ENCODE data around the gene CACFD1. TPM values are rescaled to one million over a fixed set of nuclear protein-coding genes. Genes with fewer than 3 reads are reported as not detected.

Gene CACFD1
- total and polyA plus RNA-seq, 9 of the 15 experiments (the other 6 are each of a cell fraction or from before 2014, with no cell fraction given): 0.11 to 1.4 (median 1.1) TPM; not detected in 2

- TF ChIP-seq FOXM1 (IDR thresholded peaks at IDR 0.05; ENCODE audit: low read depth) (no peak), FOXM1 (CRISPR knock-in tag; IDR thresholded peaks at IDR 0.05; ENCODE audit: low read depth) (no peak), CTCF (IDR thresholded peaks at IDR 0.05 in 2 of 3, conservative IDR thresholded peaks at IDR 0.05 in 1 of 3; ENCODE audit: insufficient read depth in 2 of 3, low read depth in 1 of 3, low read length in 3 of 3) (peak in 2 of 3 experiments; percentile 25 to 48; a peak in 3 of 6 replicates)
- Histone ChIP-seq H3K36me3 (ENCODE audit: control insufficient read depth, insufficient read depth, low read length) (no peaks in the 10 kb centered on the region), H3K9me1 (ENCODE audit: control insufficient read depth, insufficient read depth, low read length) (peaks cover 4% of the 10 kb centered on the region), H3K9me3 (replicated peaks; ENCODE audit: control insufficient read depth, insufficient read depth, low read depth, low read length) (no peaks in the 10 kb centered on the region), H4K20me1 (replicated peaks; ENCODE audit: control insufficient read depth, insufficient read depth, low read length) (peaks cover 29% of the 10 kb centered on the region), H3K9ac (ENCODE audit: insufficient read depth in 1 of 2, low read depth in 2 of 2, low read length in 2 of 2) (no peak overlapping the region), H3K4me3 (no peak overlapping the region), H3K4me2 (ENCODE audit: insufficient read depth, low read length) (no peak overlapping the region), H3K27ac (ENCODE audit: extremely low read depth, low read depth, low read length) (no peak overlapping the region), H3K79me2 (ENCODE audit: control insufficient read depth, insufficient read depth, low read length) (no peaks in the 10 kb centered on the region), H3K27me3 (ENCODE audit: control insufficient read depth in 2 of 2, insufficient read depth in 2 of 2, low read length in 2 of 2) (peaks cover 32 to 71% of the 10 kb centered on the region in 2 experiments; a peak in 4 of 5 replicates), H3K4me1 (replicated peaks in 1 of 2; ENCODE audit: control insufficient read depth in 2 of 2, insufficient read depth in 2 of 2, low read length in 2 of 2) (peaks cover 5 to 39% of the 10 kb centered on the region in 2 experiments; a peak in 3 of 5 replicates), H2AFZ (ENCODE audit: low read depth, low read length) (no peak overlapping the region)
- intact Hi-C loops (cut with micrococcal nuclease) (no loop called here), in situ Hi-C loops (cut with MboI) (no loop called here)
- ATAC-seq (no peak), FAIRE-seq (no peak), DNase-seq (ENCODE audit: extremely low read depth in 1 of 4, low spot score in 3 of 4) (no peak)
- BruUV-seq (replicated peaks): no TSS peak
- 2% methylated on average over 4 of the region's 4 CpGs for WGBS (ENCODE audit: insufficient coverage, low coverage, missing lambda C conversion rate)
- ChIA-PET POLR2A (no interaction called here), CTCF (ENCODE audit: low intra/inter-chr PET ratio) (no interaction called here)
These were observed 2.2 kb downstream of the CACFD1 start for GRCh38 chr9:133461975-133462374.
